Inflammatory macrophage treated with lipopolysaccharide for 1 hour (primary cell): ENCODE measurements around the gene PCSK2.
A peak's percentile ranks its signal among the peaks of the same experiment; 100 is the strongest.

Experiments used
- DNase-seq, 2 donors: peaks; one replicate each; pipeline ENCODE4 v3.0.0-alpha.2; 2020 to 2022

PCSK2 gene

DNA sequence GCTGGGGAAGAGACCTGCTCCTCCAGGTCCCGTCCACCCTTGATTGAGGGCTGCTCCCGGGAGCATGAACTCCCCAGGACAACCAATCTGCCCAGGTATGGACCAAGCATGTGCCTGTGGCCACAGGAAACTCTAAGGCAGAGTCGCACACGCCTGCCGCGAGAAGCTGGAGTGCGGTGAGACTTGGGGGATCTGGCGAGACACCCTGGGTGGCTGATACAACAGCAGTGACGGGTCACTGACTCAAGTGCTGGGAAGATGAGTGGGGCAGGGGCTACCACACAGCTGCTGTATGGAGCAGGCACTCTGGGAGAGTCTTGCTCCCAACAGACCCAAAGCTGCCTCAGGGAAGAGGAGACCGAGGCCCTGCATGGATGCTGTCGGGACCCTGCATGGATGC lies 264.2 kb downstream of the PCSK2 start:
- DNase-seq = no peak

GRCh38 chr20:17491488-17491887 lies 264.6 kb downstream of the PCSK2 start:
- DNase-seq = no peak

DNA sequence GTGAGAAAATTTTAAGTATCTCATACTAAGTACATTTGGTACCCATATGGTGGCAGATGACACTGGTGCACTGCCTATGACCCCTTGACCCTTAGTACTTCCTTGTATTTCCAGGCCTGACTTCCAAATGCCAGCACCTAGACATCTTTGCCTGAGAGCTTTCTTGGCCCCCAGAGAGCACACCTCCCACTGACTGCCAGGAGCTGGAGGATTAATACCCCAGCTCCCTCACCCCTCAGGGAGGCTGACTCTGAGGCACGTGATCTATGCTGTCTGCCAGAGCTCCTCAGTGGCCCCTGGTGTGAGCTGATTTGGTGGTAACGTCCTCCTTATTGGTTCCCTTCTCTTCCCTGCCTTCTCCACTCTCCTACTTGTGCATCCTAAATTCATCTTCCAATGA lies 266.3 kb downstream of the PCSK2 start:
- no peak for DNase-seq

DNA sequence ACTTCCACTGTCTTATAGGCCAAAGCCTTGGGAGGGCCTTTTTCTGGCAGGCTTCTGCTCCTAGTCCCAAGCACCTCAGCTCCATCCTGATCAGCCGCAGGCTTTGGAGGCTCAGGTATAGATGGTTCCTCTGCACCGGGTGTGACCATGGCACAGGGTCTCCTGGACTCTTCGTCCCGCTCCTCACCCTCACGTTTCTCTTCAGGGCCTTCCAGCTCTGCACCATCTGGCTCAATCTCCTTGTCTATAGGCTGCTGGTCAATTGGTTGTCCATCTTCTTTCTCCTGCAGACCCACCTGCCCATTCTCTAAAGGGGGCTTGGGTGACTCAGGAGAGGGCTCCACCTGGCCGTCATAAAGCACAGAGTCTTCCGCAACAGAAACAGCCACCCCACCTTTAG lies 267.4 kb downstream of the PCSK2 start:
- DNase-seq = no peak

- no peak for DNase-seq
Observed at GRCh38 chr20:17495826-17496225, 269.0 kb downstream of the PCSK2 start.

DNA sequence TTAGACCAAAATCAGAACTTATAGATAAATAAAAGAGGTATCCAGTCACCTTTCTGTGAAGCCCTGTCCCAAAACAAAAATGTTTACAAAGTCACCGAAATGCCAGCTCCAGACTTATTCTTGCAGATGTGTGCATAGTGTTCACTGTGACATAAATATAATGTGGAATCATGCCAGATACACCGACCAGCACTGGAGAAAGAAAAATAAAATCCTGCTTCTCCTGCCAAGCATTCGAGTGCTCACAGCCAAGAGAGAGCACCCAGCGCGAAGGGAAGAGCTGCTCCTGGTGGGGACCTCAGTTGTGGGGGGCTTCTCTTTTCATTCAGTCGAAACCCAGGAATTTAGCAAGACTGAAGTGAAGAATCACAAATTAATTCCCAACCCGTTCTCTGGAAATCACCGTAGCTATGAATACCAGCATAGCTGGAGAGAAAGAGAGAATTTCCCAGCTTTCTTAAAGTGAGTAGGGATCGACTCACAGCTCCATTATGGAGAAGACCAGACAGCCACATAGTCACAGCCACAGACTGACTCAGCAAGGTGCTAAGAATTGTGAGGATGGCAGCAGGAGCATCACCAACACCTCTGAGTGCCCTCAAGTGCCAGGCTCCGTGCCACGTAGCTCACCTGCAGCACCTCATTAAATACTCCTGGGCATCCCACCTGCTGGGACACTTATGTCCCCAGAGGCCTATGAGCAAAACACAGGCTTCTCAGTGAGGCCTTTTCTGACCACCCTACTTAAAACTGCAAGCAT lies 271.2 kb downstream of the PCSK2 start:
- DNase-seq = no peak

- DNase-seq = no peak
Observed at GRCh38 chr20:17498641-17499040, 271.8 kb downstream of the PCSK2 start.

DNA sequence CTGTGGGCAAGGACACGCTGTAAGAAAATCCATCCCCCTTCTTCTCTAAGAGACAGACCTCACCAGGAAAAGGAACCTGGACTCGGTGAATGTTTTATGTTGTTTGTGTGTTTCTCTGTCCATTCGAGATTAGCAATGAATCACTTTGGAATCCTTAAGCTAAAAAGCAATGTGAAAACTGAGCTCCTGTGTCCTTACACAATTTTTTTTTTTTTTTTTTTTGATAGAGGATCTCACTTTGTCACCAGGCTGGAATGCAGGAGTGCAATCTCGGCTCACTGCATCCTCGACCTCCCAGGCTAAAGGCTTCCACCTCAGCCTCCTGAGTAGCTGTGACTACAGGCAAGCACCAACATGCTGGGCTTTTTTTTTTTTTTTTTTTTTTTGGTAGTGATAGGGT lies 272.2 kb downstream of the PCSK2 start:
- no peak for DNase-seq

GRCh38 chr20:17500271-17500670 lies 273.4 kb downstream of the PCSK2 start:
- no peak for DNase-seq

DNA sequence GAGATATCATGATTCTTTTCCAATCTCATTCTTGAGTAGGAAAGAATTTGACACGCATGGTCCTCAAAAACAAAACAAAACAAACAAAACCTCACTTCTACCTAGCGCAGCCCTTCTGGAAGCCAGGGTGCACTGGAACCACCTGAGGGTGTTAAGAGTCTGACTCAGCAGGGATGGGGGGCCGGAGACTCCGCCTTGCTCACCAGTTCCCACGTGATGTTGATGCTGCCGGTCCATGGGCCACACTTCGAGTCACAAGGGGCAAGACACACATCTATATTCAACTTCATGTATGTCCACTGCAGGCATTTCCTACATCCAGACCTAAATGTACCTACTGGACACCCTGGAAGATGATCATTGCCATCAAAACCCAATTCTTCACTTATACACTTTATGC lies 274.0 kb downstream of the PCSK2 start:
- DNase-seq = no peak

DNA sequence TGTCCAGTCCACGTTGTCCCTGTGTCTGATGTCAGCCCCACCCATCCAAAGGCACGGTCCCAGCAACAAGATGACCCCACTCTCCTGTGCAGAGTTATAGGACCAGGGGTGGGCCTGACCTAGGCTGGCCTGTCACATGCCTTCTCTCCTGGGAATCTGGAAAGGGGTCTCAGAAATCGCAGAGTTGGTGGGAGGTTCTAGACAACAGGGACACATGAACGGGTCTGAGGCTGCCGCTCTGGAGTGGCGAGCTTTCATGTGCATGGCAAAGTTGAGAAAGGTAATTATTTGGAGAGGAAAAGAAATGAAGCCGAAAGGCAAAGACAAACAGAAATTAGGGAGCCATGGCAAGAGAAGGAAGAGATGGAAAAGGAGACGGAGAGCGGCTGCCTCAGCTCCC lies 274.9 kb downstream of the PCSK2 start:
- no peak for DNase-seq

GRCh38 chr20:17502105-17502504 lies 275.3 kb downstream of the PCSK2 start:
- DNase-seq = no peak

- DNase-seq = no peak
Observed at GRCh38 chr20:17503301-17504065, 276.6 kb downstream of the PCSK2 start.

- DNase-seq = no peak
Observed at GRCh38 chr20:17504066-17504897, 277.4 kb downstream of the PCSK2 start.

DNA sequence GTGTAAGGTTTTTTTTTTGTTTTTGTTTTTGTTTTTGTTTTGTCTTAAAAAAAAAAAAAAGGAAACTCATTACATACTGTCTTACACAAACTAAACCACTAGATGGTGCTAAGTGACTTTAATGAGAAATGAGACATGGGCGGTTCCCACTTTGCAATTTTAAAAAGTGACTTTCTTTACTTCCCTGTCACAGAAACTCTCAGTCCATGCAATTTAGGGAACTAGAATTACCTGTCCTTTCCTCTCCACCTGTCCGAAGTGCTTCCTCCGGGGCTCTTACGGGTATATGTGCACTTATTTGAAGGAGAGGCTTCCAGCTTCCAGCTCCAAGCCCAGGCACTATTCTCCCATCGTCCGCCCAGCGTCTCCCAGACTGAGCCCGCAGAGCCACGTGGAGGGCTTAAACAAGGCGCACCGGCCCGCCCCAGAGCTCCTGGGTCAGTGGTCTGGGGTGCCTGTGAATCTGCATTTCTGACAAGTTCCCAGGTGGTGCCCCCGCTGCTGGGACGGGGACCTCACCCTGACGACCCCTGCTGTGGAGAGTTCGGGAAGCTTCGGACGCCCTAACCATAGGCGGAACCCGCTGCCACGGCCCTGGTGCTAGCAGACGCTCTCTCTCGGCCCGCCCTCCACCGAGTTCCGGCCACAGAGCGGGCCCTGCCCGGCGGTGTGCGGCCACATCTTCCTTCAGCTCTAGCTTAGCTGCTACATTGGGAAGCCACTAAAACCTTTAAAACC lies 278.2 kb downstream of the PCSK2 start:
- DNase-seq = peak; percentile 59 to 79

GRCh38 chr20:17505636-17506517 lies 279.0 kb downstream of the PCSK2 start:
- peak; percentile 74 to 83 for DNase-seq

DNA sequence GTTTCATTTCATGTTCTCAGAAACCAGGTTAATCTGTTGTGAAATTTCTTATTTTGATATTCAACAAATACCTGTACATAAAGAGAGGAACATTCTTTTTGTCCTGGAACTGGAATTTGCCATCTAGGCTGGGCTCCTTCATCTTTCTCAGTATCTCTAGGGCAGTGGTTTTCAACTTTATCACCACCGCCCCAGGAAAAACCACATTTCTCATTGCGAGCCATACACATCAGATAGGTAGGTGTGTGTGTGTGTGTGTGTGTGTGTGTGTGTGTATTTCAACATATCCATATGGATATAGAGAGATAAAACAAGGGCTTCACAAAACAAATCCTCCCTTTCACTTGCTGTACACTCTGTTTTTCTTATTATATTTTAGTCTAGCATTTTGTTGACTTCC lies 280.2 kb downstream of the PCSK2 start:
- DNase-seq = no peak

- no peak for DNase-seq
Observed at GRCh38 chr20:17507531-17507930, 280.7 kb downstream of the PCSK2 start.

- no peak for DNase-seq
Observed at GRCh38 chr20:17508756-17509155, 281.9 kb downstream of the PCSK2 start.

GRCh38 chr20:17510548-17510947 lies 283.7 kb downstream of the PCSK2 start:
- no peak for DNase-seq

- DNase-seq = no peak
Observed at GRCh38 chr20:17511401-17511800, 284.6 kb downstream of the PCSK2 start.

GRCh38 chr20:17513939-17514338 lies 287.1 kb downstream of the PCSK2 start:
- no peak for DNase-seq
